ENCODE results near the gene USP15. TPM values are rescaled to one million over a fixed set of nuclear protein-coding genes. Genes with fewer than 3 reads are reported as not detected.
A peak's percentile ranks its signal among the peaks of the same experiment; 100 is the strongest.

USP15 gene
- total RNA-seq, 6 experiments from 2014 or later = 32.4 to 60.5 (median 37.9) TPM

DNA sequence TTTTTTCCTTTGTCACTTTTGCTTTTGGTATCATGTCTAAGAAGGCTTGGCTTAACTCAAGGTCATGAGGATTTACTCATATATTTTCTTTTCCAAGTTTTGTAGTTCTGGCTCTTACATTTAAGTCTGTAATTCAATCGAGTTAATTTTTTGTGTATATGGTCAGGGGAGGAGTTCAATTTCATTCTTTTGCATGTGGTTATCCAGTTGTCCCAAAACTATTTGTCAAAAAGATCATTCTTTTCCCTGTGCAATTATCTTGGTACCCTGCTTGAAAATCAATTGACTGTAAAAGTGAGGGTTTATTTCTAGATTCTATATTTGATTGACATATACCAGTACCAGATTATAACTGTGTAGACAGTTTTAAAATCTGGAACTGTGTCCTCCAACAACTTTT lies 10.2 kb downstream of the USP15 start:
- ATAC-seq = peak in 2 of 4 donors; percentile 20 to 50
- H3K27me3 ChIP-seq = no peaks in the 10 kb centered on the region
- H3K27ac ChIP-seq = no peak overlapping the region
- H3K36me3 ChIP-seq = no peaks in the 10 kb centered on the region
- TF ChIP-seq POLR2A (IDR thresholded peaks at IDR 0.05) = no peak
- TF ChIP-seq, protein P1, sequence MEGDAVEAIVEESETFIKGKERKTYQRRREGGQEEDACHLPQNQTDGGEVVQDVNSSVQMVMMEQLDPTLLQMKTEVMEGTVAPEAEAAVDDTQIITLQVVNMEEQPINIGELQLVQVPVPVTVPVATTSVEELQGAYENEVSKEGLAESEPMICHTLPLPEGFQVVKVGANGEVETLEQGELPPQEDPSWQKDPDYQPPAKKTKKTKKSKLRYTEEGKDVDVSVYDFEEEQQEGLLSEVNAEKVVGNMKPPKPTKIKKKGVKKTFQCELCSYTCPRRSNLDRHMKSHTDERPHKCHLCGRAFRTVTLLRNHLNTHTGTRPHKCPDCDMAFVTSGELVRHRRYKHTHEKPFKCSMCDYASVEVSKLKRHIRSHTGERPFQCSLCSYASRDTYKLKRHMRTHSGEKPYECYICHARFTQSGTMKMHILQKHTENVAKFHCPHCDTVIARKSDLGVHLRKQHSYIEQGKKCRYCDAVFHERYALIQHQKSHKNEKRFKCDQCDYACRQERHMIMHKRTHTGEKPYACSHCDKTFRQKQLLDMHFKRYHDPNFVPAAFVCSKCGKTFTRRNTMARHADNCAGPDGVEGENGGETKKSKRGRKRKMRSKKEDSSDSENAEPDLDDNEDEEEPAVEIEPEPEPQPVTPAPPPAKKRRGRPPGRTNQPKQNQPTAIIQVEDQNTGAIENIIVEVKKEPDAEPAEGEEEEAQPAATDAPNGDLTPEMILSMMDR (IDR thresholded peaks at IDR 0.05) = no peak
- no peak for DNase-seq
- H3K9me3 ChIP-seq = no peaks in the 10 kb centered on the region
- intact Hi-C loops (cut with DNase I) = no loop called here
- no peak overlapping the region for H3K4me3 ChIP-seq
- peaks cover 0 to 66% (median 30%) of the 10 kb centered on the region in 4 donors for H3K4me1 ChIP-seq
- 21% methylated on average over 1 of the region's 1 CpG for WGBS (ENCODE audit: insufficient coverage, low coverage, low lambda C conversion rate, missing lambda C conversion rate)

DNA sequence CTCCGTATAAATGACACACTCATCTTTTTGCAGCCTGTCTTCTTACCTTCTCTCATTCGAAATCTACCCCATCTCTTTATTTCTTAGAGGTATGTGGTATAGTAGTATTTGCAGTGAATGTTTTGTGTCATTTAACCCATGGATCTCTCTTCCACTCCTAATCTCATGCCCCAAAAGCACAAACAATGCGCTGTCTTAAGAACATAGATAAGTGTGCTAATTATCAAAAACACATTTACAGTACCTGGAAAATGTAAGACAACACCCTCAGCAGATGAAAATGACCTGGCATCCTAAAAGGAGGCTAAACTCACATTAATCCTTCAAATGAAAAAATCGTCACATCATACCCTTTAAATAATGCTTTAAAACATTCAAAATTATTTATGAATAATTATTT lies 10.7 kb downstream of the USP15 start:
- Histone ChIP-seq H3K4me1 (peaks cover 0 to 66% (median 30%) of the 10 kb centered on the region in 4 donors), H3K9me3 (no peaks in the 10 kb centered on the region), H3K27ac (no peak overlapping the region), H3K4me3 (no peak overlapping the region), H3K27me3 (no peaks in the 10 kb centered on the region), H3K36me3 (no peaks in the 10 kb centered on the region)
- 58% methylated on average over 4 of the region's 4 CpGs for WGBS (ENCODE audit: insufficient coverage, low coverage, low lambda C conversion rate, missing lambda C conversion rate)
- intact Hi-C loops (cut with DNase I) = no loop called here
- no peak for TF ChIP-seq POLR2A (IDR thresholded peaks at IDR 0.05)
- TF ChIP-seq, protein P1 (IDR thresholded peaks at IDR 0.05) = no peak
- DNase-seq (no peak), ATAC-seq (no peak)

DNA sequence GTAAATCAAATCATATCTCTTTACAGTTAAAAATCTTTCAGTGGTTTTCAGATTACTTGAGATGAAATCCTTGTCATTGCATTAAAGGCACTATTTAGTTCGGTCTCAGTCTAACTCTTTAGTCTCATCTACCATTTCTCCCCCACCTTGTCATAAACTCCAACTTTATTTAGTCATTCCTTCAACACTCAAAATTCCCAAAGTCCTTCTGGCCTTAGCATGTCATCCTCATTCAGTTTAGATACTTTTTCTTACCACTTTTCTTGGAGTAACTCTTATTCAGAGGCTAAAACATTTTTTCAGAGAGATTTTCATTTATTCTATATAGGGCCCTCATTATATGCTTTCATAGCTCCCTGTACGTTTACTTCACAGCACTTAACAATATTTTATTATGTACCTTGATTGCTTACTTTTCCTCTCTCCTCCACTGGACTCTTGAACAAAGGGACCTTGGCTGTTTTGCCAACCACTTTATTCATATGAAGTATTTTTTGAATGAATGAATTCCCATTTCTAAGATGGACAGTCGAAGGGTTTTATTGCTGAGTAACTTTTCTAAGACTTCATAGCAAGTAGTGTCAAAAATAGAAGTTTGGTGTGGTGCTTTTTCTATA lies 12.8 kb downstream of the USP15 start:
- no peak for DNase-seq
- intact Hi-C loops (cut with DNase I) = no loop called here
- no peaks in the 10 kb centered on the region for H3K27me3 ChIP-seq
- ATAC-seq = peak in 2 of 4 donors; percentile 23 to 37
- WGBS (ENCODE audit: insufficient coverage, low coverage, low lambda C conversion rate, missing lambda C conversion rate) = 53% methylated on average over 3 of the region's 3 CpGs
- H3K4me1 ChIP-seq = peaks cover 0 to 53% (median 25%) of the 10 kb centered on the region in 4 donors
- peak overlapping the region in 2 of 3 donors; percentile 21 to 48 for H3K27ac ChIP-seq
- TF ChIP-seq POLR2A (IDR thresholded peaks at IDR 0.05) = no peak
- TF ChIP-seq, protein P1 (IDR thresholded peaks at IDR 0.05) = no peak
- H3K36me3 ChIP-seq = no peaks in the 10 kb centered on the region
- no peak overlapping the region for H3K4me3 ChIP-seq
- no peaks in the 10 kb centered on the region for H3K9me3 ChIP-seq

DNA sequence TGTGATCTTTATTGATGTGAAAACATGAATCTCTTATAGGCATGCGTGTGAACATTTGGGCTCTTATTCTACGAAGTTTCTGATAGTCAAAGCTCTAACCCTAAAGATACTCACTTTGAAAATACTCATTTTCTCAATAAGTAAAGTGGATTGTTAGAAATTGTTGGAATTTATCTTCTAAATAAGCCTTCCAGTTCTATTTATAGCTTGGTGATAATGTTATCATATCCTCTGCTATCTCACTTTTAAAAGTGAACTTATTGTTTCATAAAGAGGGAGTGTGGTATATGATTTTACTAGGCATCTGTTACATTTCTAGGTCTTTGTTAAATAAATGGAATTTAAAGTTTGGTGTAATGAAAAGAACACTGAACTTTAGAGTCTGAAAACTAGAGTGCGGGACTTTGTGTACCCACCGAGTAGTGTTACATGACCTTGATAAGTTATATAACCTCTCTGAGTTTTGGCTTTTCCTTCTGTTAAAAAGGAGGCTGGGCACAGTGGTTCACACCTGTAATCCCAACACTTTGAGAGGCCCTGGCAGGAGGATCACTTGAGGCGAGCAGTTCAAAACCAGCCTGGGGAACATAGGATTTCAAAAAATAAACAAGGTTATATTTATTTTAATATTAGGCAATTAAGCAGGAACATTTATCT lies 13.6 kb downstream of the USP15 start:
- no peaks in the 10 kb centered on the region for H3K36me3 ChIP-seq
- no peaks in the 10 kb centered on the region for H3K9me3 ChIP-seq
- TF ChIP-seq, protein P1 (IDR thresholded peaks at IDR 0.05) = no peak
- TF ChIP-seq POLR2A (IDR thresholded peaks at IDR 0.05) = no peak
- no peak for DNase-seq
- H3K27me3 ChIP-seq = no peaks in the 10 kb centered on the region
- intact Hi-C loops (cut with DNase I) = no loop called here
- 31% methylated on average over 5 of the region's 5 CpGs for WGBS (ENCODE audit: insufficient coverage, low coverage, low lambda C conversion rate, missing lambda C conversion rate)
- no peak overlapping the region for H3K4me3 ChIP-seq
- peak overlapping the region in 2 of 3 donors; percentile 21 to 48 for H3K27ac ChIP-seq
- peak; percentile 63 to 92 (median 86) for ATAC-seq
- H3K4me1 ChIP-seq = peaks cover 0 to 49% (median 21%) of the 10 kb centered on the region in 4 donors
